ENCODE data around the gene WEE1. TPM values are rescaled to one million over a fixed set of nuclear protein-coding genes. Genes with fewer than 3 reads are reported as not detected.
A peak's percentile ranks its signal among the peaks of the same experiment; 100 is the strongest.

The WEE1 gene
- total and polyA plus RNA-seq, 2 donors from 2014 or later: 7.9 to 33.9 TPM

GRCh38 chr11:9533058-9533457, 40.4 kb upstream of the WEE1 start:
- FAIRE-seq (no peak), DNase-seq (no peak)
- intact Hi-C loops (cut with DNase I): no loop called here
- Histone ChIP-seq H3K4me1 (ENCODE audit: control insufficient read depth in 2 of 3, insufficient read depth in 2 of 3, low read depth in 1 of 3, low read length in 3 of 3) (peaks cover 4 to 9% (median 8%) of the 10 kb centered on the region in 3 donors), H3K4me3 (ENCODE audit: low read length in 3 of 3) (no peak overlapping the region), H3K9me3 (ENCODE audit: control insufficient read depth in 2 of 3, insufficient read depth in 1 of 3, low read length in 3 of 3) (no peaks in the 10 kb centered on the region), H3K9ac (ENCODE audit: low read length in 3 of 3) (no peak overlapping the region), H3K27ac (ENCODE audit: low read depth in 2 of 2, low read length in 2 of 2) (no peak overlapping the region), H3K27me3 (ENCODE audit: control insufficient read depth, insufficient read depth, low read length) (no peaks in the 10 kb centered on the region), H3K36me3 (ENCODE audit: control insufficient read depth in 2 of 3, insufficient read depth in 3 of 3, low read length in 3 of 3) (no peaks in the 10 kb centered on the region)
- no peak for TF ChIP-seq CTCF (IDR thresholded peaks at IDR 0.05; ENCODE audit: borderline replicate concordance, extremely low read depth, insufficient read depth)

GRCh38 chr11:9533736-9534473, 39.6 kb upstream of the WEE1 start:
- Histone ChIP-seq H3K27me3 (ENCODE audit: control insufficient read depth, insufficient read depth, low read length) (no peaks in the 10 kb centered on the region), H3K27ac (ENCODE audit: low read depth in 2 of 2, low read length in 2 of 2) (no peak overlapping the region), H3K9me3 (ENCODE audit: control insufficient read depth in 2 of 3, insufficient read depth in 1 of 3, low read length in 3 of 3) (no peaks in the 10 kb centered on the region), H3K4me1 (ENCODE audit: control insufficient read depth in 2 of 3, insufficient read depth in 2 of 3, low read depth in 1 of 3, low read length in 3 of 3) (peaks cover 4 to 8% (median 4%) of the 10 kb centered on the region in 3 donors), H3K36me3 (ENCODE audit: control insufficient read depth in 2 of 3, insufficient read depth in 3 of 3, low read length in 3 of 3) (no peaks in the 10 kb centered on the region), H3K9ac (ENCODE audit: low read length in 3 of 3) (no peak overlapping the region), H3K4me3 (ENCODE audit: low read length in 3 of 3) (no peak overlapping the region)
- DNase-seq (peak in 1 of 5 donors; percentile 36), FAIRE-seq (no peak)
- no peak for TF ChIP-seq CTCF (IDR thresholded peaks at IDR 0.05; ENCODE audit: borderline replicate concordance, extremely low read depth, insufficient read depth)
- intact Hi-C loops (cut with DNase I): no loop called here

GRCh38 chr11:9535189-9535781, 38.2 kb upstream of the WEE1 start:
- H3K4me1 ChIP-seq (ENCODE audit: control insufficient read depth in 2 of 3, insufficient read depth in 2 of 3, low read depth in 1 of 3, low read length in 3 of 3): peaks cover 0 to 2% (median 1%) of the 10 kb centered on the region in 3 donors
- no peaks in the 10 kb centered on the region for H3K36me3 ChIP-seq (ENCODE audit: control insufficient read depth in 2 of 3, insufficient read depth in 3 of 3, low read length in 3 of 3)
- H3K9me3 ChIP-seq (ENCODE audit: control insufficient read depth in 2 of 3, insufficient read depth in 1 of 3, low read length in 3 of 3): no peaks in the 10 kb centered on the region
- no peak overlapping the region for H3K9ac ChIP-seq (ENCODE audit: low read length in 3 of 3)
- no peak overlapping the region for H3K4me3 ChIP-seq (ENCODE audit: low read length in 3 of 3)
- intact Hi-C loops (cut with DNase I): no loop called here
- TF ChIP-seq CTCF (IDR thresholded peaks at IDR 0.05; ENCODE audit: borderline replicate concordance, extremely low read depth, insufficient read depth): peak; percentile 72
- no peak overlapping the region for H3K27ac ChIP-seq (ENCODE audit: low read depth in 2 of 2, low read length in 2 of 2)
- peak in 4 of 5 donors; percentile 56 to 65 (median 60) for DNase-seq
- no peaks in the 10 kb centered on the region for H3K27me3 ChIP-seq (ENCODE audit: control insufficient read depth, insufficient read depth, low read length)
- FAIRE-seq: no peak

Data from kidney (tissue), 14 donors.